ENCODE data around the gene FOXF1. TPM values are rescaled to one million over a fixed set of nuclear protein-coding genes. Genes with fewer than 3 reads are reported as not detected.
A peak's percentile ranks its signal among the peaks of the same experiment; 100 is the strongest.

Gene FOXF1
- total RNA-seq, 1 experiment from 2014 or later: 0.10 TPM

DNA sequence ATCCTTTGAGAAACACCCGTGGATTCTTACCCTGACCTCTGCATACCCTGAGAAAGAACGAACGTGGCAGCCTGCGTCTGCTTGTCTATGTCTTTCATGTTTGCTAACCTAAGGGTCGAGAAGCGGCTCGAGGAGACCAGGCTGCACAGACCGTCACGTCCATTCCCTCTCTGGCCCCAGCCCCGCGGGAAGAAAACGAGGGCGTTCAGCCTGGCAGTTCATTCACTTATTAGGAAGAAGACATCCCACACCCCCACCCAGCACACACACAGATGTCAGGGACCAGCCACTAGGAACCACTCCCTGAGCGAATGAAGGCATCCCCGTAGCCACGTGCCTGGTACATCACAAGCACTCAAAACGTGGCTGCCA, 45.4 kb downstream of the FOXF1 start:
- Histone ChIP-seq H3K27ac (ENCODE audit: low read length) (peak overlapping the region; percentile 90), H3K36me3 (ENCODE audit: control insufficient read depth, insufficient read depth, low read length) (peaks cover 5% of the 10 kb centered on the region), H3K4me3 (ENCODE audit: low read depth in 2 of 2, low read length in 2 of 2) (peak overlapping the region; percentile 87 to 89), H3K27me3 (ENCODE audit: control insufficient read depth, insufficient read depth, low read length) (no peaks in the 10 kb centered on the region), H3K4me1 (ENCODE audit: control insufficient read depth, insufficient read depth, low read length) (peaks cover 6% of the 10 kb centered on the region), H3K9me3 (ENCODE audit: control insufficient read depth, insufficient read depth, low read depth, low read length) (no peaks in the 10 kb centered on the region)
- CTCF ChIA-PET: no interaction called here
- in situ Hi-C loops (cut with HindIII; ENCODE audit: low pct_unique_long_range_greater_than_20kb, low sequenced_read_pairs) (no loop called here), intact Hi-C loops (cut with micrococcal nuclease; ENCODE audit: unreplicated experiment) (no loop called here)
- TF ChIP-seq SIN3A (IDR thresholded peaks at IDR 0.05; ENCODE audit: borderline replicate concordance, insufficient read depth, low read depth, low read length): no peak
- TF ChIP-seq, protein P1, sequence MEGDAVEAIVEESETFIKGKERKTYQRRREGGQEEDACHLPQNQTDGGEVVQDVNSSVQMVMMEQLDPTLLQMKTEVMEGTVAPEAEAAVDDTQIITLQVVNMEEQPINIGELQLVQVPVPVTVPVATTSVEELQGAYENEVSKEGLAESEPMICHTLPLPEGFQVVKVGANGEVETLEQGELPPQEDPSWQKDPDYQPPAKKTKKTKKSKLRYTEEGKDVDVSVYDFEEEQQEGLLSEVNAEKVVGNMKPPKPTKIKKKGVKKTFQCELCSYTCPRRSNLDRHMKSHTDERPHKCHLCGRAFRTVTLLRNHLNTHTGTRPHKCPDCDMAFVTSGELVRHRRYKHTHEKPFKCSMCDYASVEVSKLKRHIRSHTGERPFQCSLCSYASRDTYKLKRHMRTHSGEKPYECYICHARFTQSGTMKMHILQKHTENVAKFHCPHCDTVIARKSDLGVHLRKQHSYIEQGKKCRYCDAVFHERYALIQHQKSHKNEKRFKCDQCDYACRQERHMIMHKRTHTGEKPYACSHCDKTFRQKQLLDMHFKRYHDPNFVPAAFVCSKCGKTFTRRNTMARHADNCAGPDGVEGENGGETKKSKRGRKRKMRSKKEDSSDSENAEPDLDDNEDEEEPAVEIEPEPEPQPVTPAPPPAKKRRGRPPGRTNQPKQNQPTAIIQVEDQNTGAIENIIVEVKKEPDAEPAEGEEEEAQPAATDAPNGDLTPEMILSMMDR (IDR thresholded peaks at IDR 0.05): no peak
- no peak for DNase-seq (ENCODE audit: low read depth, low spot score)
- no TSS peak for BruUV-seq (replicated peaks)
- POLR2A ChIA-PET: no interaction called here
- ATAC-seq: 0 out of 2 replicates have a peak, but pooled peaks have one; percentile 3

- Histone ChIP-seq H3K4me3 (ENCODE audit: low read depth in 2 of 2, low read length in 2 of 2) (no peak overlapping the region), H3K4me1 (ENCODE audit: control insufficient read depth, insufficient read depth, low read length) (peaks cover 6% of the 10 kb centered on the region), H3K27ac (ENCODE audit: low read length) (no peak overlapping the region), H3K9me3 (ENCODE audit: control insufficient read depth, insufficient read depth, low read depth, low read length) (no peaks in the 10 kb centered on the region), H3K27me3 (ENCODE audit: control insufficient read depth, insufficient read depth, low read length) (no peaks in the 10 kb centered on the region), H3K36me3 (ENCODE audit: control insufficient read depth, insufficient read depth, low read length) (peaks cover 5% of the 10 kb centered on the region; the same call in 1 of the 2 replicates)
- ATAC-seq: no peak
- ChIA-PET POLR2A (no interaction called here), CTCF (no interaction called here)
- TF ChIP-seq SIN3A (IDR thresholded peaks at IDR 0.05; ENCODE audit: borderline replicate concordance, insufficient read depth, low read depth, low read length): no peak
- TF ChIP-seq POLR2AphosphoS5 (IDR thresholded peaks at IDR 0.05; ENCODE audit: low read depth, low read length): no peak
- no peak for DNase-seq (ENCODE audit: low read depth, low spot score)
- in situ Hi-C loops (cut with HindIII; ENCODE audit: low pct_unique_long_range_greater_than_20kb, low sequenced_read_pairs): no loop called here
- BruUV-seq (replicated peaks): no TSS peak
- intact Hi-C loops (cut with micrococcal nuclease; ENCODE audit: unreplicated experiment): no loop called here
Observed at GRCh38 chr16:86556576-86556975, 46.2 kb downstream of the FOXF1 start.

DNA sequence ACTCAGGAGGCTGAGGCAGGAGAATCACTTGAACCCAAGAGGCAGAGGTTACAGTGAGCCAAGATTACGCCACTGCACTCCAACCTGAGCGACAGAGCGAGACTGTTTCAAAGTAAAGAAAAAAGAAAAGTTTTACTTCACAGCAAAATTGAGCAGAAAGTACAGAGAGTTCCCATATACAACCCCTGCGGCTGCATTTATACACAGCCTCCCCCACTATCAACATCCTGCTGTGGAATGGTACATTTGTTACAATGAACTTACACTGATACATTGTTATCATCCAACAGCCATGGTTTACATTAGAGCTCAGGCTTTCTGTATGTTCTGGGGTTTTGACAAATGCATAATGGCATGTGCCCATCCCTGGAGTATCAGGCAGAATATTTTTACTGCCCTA, 47.3 kb downstream of the FOXF1 start:
- H3K9me3 ChIP-seq (ENCODE audit: control insufficient read depth, insufficient read depth, low read depth, low read length): no peaks in the 10 kb centered on the region
- intact Hi-C loops (cut with micrococcal nuclease; ENCODE audit: unreplicated experiment) (no loop called here), in situ Hi-C loops (cut with HindIII; ENCODE audit: low pct_unique_long_range_greater_than_20kb, low sequenced_read_pairs) (no loop called here)
- no TSS peak for BruUV-seq (replicated peaks)
- ChIA-PET CTCF (interaction anchor here (0.7 kb wide), 1 partner anchor 469 kb away, joined by 3 read pairs; no protein-coding TSS in a partner anchor), POLR2A (no interaction called here)
- no peak overlapping the region for H3K27ac ChIP-seq (ENCODE audit: low read length)
- H3K27me3 ChIP-seq (ENCODE audit: control insufficient read depth, insufficient read depth, low read length): no peaks in the 10 kb centered on the region
- peaks cover 6% of the 10 kb centered on the region for H3K4me1 ChIP-seq (ENCODE audit: control insufficient read depth, insufficient read depth, low read length)
- H3K4me3 ChIP-seq (ENCODE audit: low read depth in 2 of 2, low read length in 2 of 2): no peak overlapping the region
- TF ChIP-seq, protein P1 (IDR thresholded peaks at IDR 0.05): no peak
- TF ChIP-seq TCF7L2 (IDR thresholded peaks at IDR 0.05; ENCODE audit: low read depth, low read length) (no peak), SIN3A (IDR thresholded peaks at IDR 0.05; ENCODE audit: borderline replicate concordance, insufficient read depth, low read depth, low read length) (no peak), POLR2AphosphoS5 (IDR thresholded peaks at IDR 0.05; ENCODE audit: low read depth, low read length) (no peak)
- TF ChIP-seq, protein P2, sequence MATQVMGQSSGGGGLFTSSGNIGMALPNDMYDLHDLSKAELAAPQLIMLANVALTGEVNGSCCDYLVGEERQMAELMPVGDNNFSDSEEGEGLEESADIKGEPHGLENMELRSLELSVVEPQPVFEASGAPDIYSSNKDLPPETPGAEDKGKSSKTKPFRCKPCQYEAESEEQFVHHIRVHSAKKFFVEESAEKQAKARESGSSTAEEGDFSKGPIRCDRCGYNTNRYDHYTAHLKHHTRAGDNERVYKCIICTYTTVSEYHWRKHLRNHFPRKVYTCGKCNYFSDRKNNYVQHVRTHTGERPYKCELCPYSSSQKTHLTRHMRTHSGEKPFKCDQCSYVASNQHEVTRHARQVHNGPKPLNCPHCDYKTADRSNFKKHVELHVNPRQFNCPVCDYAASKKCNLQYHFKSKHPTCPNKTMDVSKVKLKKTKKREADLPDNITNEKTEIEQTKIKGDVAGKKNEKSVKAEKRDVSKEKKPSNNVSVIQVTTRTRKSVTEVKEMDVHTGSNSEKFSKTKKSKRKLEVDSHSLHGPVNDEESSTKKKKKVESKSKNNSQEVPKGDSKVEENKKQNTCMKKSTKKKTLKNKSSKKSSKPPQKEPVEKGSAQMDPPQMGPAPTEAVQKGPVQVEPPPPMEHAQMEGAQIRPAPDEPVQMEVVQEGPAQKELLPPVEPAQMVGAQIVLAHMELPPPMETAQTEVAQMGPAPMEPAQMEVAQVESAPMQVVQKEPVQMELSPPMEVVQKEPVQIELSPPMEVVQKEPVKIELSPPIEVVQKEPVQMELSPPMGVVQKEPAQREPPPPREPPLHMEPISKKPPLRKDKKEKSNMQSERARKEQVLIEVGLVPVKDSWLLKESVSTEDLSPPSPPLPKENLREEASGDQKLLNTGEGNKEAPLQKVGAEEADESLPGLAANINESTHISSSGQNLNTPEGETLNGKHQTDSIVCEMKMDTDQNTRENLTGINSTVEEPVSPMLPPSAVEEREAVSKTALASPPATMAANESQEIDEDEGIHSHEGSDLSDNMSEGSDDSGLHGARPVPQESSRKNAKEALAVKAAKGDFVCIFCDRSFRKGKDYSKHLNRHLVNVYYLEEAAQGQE (IDR thresholded peaks at IDR 0.05; ENCODE audit: insufficient read depth in 1 of 2, low read depth in 2 of 2, low read length in 1 of 2): no peak
- ATAC-seq (no peak), DNase-seq (ENCODE audit: low read depth, low spot score) (no peak)
- H3K36me3 ChIP-seq (ENCODE audit: control insufficient read depth, insufficient read depth, low read length): peaks cover 5% of the 10 kb centered on the region; the same call in 1 of the 2 replicates

All from Panc1 (cell line).